Activated naive CD4-positive, alpha-beta T cell treated with anti-CD3 and anti-CD28 coated beads, Interleukin-2, amount 50 U/mL, for 24 hours (primary cell): ENCODE data around the gene YTHDF1.
"Not testable (repeated sequence)": the region's sequence is repeated elsewhere in the genome, so short reads cannot be mapped to it uniquely, and the experiment has no call there.

Experiments
- H3K27ac Mint-ChIP-seq: one replicate; pipeline ENCODE4 v1.8.0; 2021; ENCODE audit warnings: mild to moderate bottlenecking, mixed read lengths
- H3K27me3 Mint-ChIP-seq: one replicate; pipeline ENCODE4 v1.8.0; 2021; ENCODE audit warnings: mixed read lengths
- H3K36me3 Mint-ChIP-seq: one replicate; pipeline ENCODE4 v1.8.0; 2021; ENCODE audit warnings: mixed read lengths
- H3K4me1 Mint-ChIP-seq: one replicate; pipeline ENCODE4 v1.8.0; 2021; ENCODE audit warnings: mixed read lengths
- H3K4me3 Mint-ChIP-seq: one replicate; pipeline ENCODE4 v1.8.0; 2021; ENCODE audit warnings: mild to moderate bottlenecking, mixed read lengths
- H3K9me3 Mint-ChIP-seq: one replicate; pipeline ENCODE4 v1.8.0; 2021; ENCODE audit warnings: mixed read lengths

The YTHDF1 gene

DNA sequence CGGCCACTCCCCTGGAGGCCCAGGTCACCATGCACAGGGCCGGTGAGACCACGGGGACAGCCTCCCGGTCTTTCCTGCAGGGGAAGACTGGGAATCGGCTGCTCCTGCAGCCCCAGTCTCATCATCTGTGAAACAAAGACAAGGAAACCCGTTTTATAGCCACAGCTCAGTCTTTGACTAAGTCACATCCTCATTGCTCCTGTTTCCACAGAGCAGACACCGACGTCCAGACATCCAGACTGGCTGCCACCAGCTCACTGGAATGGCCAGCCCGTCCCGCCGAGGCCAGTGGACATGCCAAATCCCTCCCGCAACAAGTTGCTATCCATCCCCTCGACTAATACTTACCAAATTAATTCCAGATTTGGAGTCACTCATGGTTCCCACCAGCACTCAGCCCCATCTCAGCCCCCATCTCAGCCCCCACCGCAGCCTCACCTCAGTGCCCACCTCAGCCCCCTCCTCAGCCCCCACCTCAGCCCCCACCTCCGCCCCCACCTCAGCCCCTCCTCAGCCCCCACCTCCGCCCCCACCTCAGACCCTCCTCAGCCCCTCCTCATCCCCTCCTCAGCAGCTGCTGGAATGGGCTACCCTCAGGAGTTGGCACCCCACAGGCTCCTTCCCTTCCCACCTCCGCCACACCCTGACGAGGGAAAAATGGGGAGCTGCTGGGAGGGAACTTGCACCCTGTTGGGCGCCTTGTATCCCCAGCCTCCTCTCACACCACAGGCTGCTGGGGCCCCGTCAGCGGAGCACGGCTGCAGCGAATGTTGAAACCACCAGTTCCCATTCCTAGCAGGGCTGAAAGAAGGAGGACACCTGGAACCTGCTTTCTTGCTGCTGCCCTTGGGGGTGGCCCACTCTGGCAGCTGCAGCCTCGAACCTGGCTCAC lies 48.7 kb downstream of the YTHDF1 start:
- no peaks in the 10 kb centered on the region for H3K9me3 Mint-ChIP-seq
- H3K4me3 Mint-ChIP-seq: no peak overlapping the region
- peaks cover 7% of the 10 kb centered on the region for H3K27me3 Mint-ChIP-seq
- peaks cover 4% of the 10 kb centered on the region for H3K4me1 Mint-ChIP-seq
- no peak overlapping the region for H3K27ac Mint-ChIP-seq
- no peaks in the 10 kb centered on the region for H3K36me3 Mint-ChIP-seq

DNA sequence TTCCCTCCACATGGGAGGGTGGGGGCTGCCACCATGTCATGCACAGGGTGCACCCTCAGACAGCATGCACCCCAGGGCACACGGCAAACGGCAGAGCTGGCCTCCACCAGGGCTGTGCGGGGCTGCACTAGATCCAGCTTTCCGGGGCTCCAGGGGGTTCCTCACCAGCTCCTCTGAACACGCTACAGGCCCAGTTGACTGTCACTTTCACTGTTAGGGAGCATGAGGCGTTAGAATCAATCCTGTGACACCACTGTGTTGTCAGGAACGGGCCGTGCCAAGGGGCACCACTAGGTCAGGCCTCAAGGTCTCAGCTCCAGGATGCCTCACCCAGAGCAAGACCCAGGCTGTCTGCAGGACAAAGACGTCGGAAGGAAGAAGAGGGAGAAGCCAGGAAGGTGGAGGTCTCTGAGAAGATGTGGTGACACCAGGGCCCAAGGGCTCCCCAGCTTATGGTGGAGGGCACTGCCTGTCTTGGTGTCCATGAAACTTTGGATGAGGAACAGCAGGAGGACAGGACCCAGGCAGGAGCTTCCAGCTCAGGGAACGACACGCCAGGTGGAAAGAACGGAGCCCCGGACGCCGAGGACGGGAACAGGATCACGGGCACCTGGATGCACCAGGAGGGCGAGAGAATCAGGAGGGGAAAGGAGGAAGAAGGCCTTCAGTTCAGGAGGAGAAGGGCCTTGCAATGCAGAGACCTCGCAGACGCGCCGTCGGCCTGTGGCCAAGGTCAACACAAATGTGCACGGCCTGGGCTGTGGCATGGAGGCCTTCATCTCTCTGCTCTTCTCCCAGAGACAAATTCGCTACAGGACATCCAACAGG lies 49.5 kb downstream of the YTHDF1 start:
- Mint-ChIP-seq H3K9me3 (no peaks in the 10 kb centered on the region), H3K4me1 (peaks cover 4% of the 10 kb centered on the region), H3K36me3 (no peaks in the 10 kb centered on the region), H3K27me3 (peaks cover 3% of the 10 kb centered on the region), H3K27ac (no peak overlapping the region), H3K4me3 (no peak overlapping the region)

DNA sequence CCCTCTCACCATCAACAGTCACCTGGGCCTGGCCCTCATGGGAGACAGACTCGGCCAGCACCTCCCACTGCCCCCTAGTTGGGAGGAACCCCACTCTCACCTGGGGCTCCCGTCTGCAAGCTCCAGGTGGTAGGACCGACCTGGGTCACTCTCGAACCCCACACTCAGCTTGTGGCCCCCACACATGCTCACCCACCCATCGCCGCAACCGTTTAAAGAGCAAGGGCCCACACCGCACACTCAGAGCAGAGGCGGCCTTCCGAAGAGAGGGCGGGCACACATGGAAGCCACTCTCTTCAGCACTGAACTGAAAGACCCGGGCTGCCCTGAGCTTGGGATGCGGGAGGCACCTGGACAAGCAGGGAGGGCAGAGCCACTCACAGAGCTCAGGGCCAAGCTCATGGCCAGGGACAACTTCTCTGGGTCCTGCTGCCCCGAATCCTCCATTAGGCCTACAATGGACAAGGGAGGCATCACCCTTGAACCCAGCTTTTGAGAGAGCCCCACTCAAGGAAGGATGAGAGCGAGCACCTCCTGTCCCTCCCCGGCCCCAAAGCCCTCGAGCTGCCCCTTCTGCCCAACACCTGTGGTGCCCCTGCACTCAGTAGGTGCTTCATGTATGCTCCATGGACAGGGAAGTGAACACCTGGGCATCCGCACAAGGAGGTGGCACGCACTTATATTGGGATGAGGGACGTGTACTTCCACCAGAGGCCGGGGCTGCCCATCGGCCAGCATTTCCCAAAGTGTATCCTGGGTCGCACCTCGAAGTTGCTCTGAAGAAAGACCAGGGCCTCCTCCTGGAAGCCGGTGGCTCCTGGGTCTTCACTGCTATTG lies 50.4 kb downstream of the YTHDF1 start:
- Mint-ChIP-seq H3K4me3 (no peak overlapping the region), H3K9me3 (no peaks in the 10 kb centered on the region), H3K27me3 (peaks cover 3% of the 10 kb centered on the region), H3K27ac (no peak overlapping the region), H3K4me1 (peaks cover 4% of the 10 kb centered on the region), H3K36me3 (no peaks in the 10 kb centered on the region)

DNA sequence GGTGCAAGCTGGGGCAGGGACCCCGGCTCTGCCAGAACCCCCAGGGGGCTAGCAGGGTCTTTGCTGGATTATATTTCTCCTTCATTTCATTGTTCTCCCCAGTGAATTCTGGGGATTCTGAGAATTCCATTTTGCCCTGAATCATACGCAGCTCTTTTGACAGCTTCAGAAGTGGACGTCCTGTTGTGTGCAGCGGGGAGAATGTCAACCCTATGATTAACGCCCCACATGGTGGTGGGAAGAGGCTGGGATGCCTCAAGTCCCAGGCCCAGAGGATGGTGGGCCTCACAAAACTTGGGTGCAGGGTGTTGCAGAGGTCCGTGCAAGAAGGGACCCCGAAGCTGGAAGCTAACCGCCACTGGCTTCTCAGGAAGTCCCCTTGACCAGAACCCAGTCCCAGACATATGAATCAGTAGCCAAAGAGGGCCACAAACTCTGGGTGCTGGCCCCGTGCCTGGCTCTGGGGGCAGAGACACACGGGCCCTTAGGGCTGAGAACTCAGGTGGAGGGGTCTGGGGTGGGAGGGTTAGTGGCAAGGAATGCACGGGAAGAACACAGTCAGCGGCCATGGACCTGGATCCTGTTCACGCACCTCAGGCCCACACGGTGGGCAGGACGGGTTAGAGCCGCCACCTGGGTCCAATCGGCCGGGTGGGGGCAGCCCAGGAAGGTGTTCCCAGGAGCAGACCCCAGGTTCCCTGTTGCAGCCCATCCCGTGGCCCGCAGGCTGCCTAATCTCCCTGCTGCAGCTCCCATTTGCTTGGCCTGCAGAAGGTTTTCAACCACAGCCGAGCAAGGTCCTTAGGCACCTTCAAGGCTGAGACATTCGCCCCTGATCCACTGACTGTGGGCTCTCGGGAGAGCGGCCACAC lies 51.2 kb downstream of the YTHDF1 start:
- H3K36me3 Mint-ChIP-seq: no peaks in the 10 kb centered on the region
- peaks cover 3% of the 10 kb centered on the region for H3K27me3 Mint-ChIP-seq
- H3K4me3 Mint-ChIP-seq: no peak overlapping the region
- peaks cover 4% of the 10 kb centered on the region for H3K4me1 Mint-ChIP-seq
- no peak overlapping the region for H3K27ac Mint-ChIP-seq
- H3K9me3 Mint-ChIP-seq: no peaks in the 10 kb centered on the region

DNA sequence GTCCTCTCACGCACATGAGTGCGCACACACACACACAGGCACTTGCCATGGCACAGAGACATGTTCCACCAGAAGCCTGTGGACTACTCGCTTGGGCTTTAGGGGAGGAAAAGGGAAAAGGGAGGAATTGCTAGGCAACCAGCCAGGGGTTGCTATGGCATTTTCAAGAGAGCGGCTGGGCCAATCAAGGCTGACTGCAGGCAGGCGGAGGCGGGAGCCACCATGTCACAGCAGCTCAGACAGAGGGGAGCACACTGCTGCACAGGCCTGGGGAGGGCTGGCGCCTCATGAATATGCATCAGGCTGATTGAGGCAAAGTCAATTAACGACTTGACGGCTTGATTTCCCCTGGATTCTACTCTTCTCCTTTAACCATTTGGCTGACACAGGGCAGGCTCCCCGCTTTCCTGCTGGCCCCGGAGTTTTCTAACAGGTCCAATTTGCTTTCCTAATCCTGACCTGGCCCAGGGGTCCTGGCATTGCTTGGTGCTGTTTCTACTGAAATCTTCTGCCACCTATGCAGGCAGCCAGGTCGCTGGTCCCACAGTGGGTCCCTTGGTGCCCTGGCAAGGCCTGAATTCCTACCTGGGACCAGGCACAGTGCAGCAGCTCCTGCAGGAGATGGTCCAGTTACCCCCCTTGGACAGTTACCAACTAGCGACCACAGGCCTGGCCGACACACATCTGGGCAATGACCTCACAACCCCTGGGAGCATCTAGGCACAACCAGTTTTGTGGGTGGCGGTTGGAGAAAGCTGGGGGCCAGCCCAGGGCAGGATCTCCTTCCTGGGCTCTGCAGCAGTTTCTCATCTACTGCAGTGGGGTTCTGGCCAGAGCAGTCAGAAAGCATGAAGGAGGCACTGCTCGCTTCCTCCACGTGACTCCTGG lies 52.1 kb downstream of the YTHDF1 start:
- Mint-ChIP-seq H3K27ac (no peak overlapping the region), H3K27me3 (peaks cover 3% of the 10 kb centered on the region), H3K4me1 (peaks cover 4% of the 10 kb centered on the region), H3K36me3 (no peaks in the 10 kb centered on the region), H3K9me3 (no peaks in the 10 kb centered on the region), H3K4me3 (no peak overlapping the region)

DNA sequence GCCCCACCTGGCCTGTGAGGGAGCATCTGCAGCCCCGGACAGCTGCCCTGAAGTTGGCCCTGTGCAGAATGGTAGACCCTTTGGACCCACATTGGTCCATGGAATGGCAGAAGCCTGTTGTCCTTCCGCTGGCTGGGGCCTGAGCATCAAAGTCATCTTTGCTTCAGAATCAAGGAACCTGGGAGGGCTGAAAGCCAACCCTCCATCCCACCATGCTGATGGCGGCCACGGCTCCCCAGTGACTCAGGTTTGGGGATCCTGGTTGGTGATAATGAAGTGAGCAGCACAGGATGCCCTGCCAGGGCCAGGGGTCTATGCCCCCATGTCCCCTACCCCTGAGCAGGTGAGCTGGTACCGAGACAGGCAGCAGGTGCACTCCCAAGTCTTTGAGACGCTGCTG lies 52.8 kb downstream of the YTHDF1 start:
- Mint-ChIP-seq H3K9me3 (no peaks in the 10 kb centered on the region), H3K27me3 (peaks cover 3% of the 10 kb centered on the region), H3K27ac (no peak overlapping the region), H3K36me3 (no peaks in the 10 kb centered on the region), H3K4me1 (peaks cover 4% of the 10 kb centered on the region), H3K4me3 (no peak overlapping the region)

DNA sequence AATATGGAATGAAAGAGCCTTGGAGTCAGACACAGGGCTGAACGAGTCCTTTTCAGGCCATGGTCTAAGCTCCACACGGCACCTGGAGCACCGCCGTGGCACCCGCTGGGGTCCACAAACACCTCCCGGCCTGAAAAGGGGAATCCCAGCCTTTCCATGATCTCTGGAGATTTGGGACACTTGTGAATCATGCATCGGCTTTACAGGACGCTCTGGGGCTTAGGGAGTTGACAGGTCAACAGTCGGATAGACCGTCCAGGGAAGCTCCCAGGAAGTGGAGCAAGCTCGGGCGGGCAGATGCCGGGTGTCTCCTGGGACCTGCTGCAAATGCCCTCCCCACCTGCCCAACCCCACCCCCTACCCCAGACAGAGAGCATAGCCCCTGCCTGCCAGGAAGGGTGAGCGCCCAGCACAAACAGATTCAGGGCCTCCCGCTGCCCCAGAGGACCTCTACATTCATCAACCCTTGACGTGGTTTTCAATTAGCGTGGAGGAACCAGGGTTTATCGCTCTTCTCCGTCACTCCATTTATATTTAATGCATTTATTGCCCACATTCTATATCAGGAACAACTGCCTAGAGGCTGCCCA lies 53.6 kb downstream of the YTHDF1 start:
- no peaks in the 10 kb centered on the region for H3K9me3 Mint-ChIP-seq
- H3K27me3 Mint-ChIP-seq: peaks cover 3% of the 10 kb centered on the region
- H3K4me3 Mint-ChIP-seq: no peak overlapping the region
- H3K27ac Mint-ChIP-seq: no peak overlapping the region
- H3K36me3 Mint-ChIP-seq: no peaks in the 10 kb centered on the region
- H3K4me1 Mint-ChIP-seq: peaks cover 4% of the 10 kb centered on the region

DNA sequence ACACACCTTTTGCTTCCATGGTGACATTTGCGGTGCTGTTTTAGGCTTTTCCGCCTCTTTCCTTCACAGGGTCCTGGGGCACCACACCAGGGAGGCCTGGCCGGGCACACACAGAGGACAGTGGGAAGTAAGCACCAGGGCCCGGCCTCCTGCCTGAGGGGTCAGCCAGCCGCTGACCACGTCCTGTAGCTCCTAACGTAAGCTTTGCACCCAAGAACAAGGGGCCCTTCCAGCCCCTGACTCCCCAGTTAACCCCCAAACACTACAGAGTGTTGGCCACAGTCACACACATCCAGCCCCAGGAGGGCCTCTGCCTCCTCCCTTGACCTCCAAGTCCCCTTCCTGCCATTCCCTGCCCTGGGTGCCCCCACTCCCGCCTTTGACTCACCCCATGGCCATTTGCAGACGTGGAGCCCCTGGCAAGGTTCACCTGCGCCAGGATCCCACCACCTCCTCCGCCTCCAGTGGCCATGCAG lies 54.7 kb downstream of the YTHDF1 start:
- H3K27me3 Mint-ChIP-seq: peaks cover 3% of the 10 kb centered on the region
- H3K4me3 Mint-ChIP-seq: no peak overlapping the region
- H3K4me1 Mint-ChIP-seq: peaks cover 4% of the 10 kb centered on the region
- H3K9me3 Mint-ChIP-seq: no peaks in the 10 kb centered on the region
- no peak overlapping the region for H3K27ac Mint-ChIP-seq
- no peaks in the 10 kb centered on the region for H3K36me3 Mint-ChIP-seq

DNA sequence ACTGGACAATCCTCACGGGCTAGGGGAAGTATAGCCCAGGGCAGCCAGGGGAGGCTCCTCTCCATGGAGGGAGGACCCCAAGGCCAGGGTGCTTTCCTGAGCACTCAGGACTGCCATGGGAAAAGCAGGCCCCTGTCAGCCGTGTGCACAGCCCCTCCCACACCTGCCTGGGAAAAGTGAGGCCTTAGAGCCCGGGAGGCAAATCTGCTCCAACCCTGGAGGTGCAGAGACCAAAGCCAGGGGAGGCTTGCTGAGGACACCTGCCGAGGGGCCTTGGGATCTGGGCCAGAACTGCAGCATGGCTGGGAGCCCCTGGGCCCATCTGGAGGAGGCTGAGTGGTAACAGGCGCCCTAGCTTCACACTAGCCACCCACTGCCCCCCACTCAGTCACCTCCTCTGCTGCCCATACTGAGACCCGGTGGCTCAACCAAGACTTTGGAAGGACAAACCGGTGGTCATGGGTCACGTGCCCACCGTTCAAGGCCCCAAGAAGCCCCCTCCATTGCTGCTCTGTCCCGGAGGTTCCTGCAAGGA lies 55.2 kb downstream of the YTHDF1 start:
- Mint-ChIP-seq H3K4me3 (no peak overlapping the region), H3K27me3 (peaks cover 3% of the 10 kb centered on the region), H3K36me3 (no peaks in the 10 kb centered on the region), H3K27ac (no peak overlapping the region), H3K9me3 (no peaks in the 10 kb centered on the region), H3K4me1 (peaks cover 4% of the 10 kb centered on the region)

DNA sequence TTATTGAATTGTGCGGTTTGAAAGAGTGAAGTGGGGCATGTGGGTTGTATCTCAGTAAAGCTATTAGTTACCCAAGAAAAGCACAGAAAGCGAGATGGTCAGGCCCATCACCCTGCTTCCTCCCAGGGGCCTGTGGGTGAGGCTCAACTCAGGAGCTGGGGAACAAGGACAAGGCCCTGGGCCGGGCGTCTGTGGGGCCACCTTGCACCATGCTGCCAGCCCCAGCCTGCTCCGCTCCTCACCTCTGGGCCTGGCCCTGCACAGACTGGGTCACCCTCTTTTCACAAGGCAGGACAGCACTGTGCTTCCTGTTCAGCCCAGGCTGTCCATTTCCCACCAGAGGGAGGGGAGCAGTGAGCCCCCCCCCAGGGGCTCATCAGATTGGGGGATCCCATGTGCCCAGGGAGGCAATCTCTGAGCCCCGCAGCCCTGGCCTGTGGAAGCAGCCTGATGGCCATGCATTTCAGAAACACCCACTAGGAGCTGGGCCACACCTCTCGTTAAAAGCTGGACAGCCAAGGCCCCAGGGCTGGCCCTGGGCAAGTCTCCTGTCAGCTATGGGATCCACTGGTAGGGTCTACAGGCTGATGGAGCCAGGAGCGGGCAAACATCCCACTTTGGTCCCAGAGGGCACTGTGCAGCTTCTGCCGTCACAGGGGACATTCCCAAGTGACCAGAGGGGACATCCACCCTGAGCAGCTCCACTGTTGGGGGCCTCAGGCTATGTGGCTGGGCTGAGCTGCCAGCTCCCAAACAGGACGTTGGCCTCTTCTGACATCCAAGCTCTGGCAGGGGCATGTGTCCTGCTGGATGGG lies 55.9 kb downstream of the YTHDF1 start:
- Mint-ChIP-seq H3K27me3 (peaks cover 3% of the 10 kb centered on the region), H3K4me3 (no peak overlapping the region), H3K27ac (no peak overlapping the region), H3K4me1 (peaks cover 4% of the 10 kb centered on the region), H3K9me3 (no peaks in the 10 kb centered on the region), H3K36me3 (no peaks in the 10 kb centered on the region)

DNA sequence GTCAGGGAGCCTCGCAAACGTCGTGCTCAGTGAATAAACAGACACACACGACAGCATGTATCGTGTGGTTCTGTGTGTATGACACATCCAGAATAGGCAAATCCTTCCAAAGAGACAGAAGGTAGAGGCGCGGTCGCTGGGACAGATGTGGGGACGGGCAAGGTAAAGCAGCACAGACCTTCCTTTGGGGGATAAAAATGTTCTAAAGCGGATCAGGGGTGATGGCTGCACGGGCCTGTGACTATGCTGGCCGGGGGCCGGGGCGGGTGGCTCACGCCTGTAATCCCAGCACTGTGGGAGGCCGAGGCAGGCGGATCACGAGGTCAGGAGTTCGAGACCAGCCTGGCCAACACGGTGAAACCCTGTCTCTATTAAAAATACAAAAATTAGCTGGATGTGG lies 56.7 kb downstream of the YTHDF1 start:
- H3K4me1 Mint-ChIP-seq, H3K4me3 Mint-ChIP-seq, H3K27me3 Mint-ChIP-seq, H3K27ac Mint-ChIP-seq, H3K9me3 Mint-ChIP-seq, H3K36me3 Mint-ChIP-seq: not testable (repeated sequence)

DNA sequence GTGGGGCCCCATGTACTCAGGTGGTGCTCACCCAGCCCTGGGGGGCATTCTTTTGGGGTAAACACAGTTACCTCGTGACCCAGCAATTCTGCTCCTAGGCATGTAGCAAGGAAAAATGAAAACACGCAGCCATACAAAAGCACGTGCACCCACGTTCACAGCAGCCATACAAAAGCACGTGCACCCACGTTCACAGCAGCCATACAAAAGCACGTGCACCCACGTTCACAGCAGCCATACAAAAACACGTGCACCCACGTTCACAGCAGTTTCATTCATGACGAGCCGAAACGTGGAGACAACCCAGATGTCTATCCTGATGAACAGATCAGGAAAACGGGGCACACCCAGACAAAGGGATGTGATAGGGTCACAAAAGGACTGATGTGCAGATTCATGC lies 57.1 kb downstream of the YTHDF1 start:
- Mint-ChIP-seq H3K4me3 (no peak overlapping the region), H3K27ac (no peak overlapping the region), H3K36me3 (no peaks in the 10 kb centered on the region), H3K4me1 (peaks cover 4% of the 10 kb centered on the region), H3K27me3 (peaks cover 3% of the 10 kb centered on the region), H3K9me3 (no peaks in the 10 kb centered on the region)

DNA sequence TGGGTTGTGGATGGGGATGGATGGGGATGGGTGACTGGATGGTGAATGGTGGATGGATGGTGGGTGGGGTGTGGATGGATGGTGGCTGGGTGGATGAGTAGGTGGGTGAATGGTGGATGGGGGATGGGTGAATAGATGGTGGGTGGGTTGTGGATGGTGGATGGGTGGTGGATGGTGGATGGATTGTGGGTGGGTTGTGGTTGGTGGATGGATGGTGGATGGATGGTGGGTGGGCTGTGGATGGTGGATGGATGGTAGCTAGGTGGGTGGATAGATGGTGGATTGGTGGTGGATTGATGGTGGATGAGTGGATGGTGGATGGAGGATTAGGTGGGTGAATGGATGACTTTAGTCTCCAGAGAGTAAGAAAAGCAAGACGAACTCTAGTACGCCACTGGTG lies 57.6 kb downstream of the YTHDF1 start:
- Mint-ChIP-seq H3K4me3 (no peak overlapping the region), H3K27me3 (peaks cover 4% of the 10 kb centered on the region), H3K36me3 (no peaks in the 10 kb centered on the region), H3K9me3 (no peaks in the 10 kb centered on the region), H3K27ac (no peak overlapping the region), H3K4me1 (peaks cover 4% of the 10 kb centered on the region)
